ENCODE measurements around the gene ACTN1.

ACTN1 gene

GRCh38 chr14:68958553-68958952 is 20.5 kb downstream of the ACTN1 start:
- H3K4me3 ChIP-seq (ENCODE audit: low read length): no peak overlapping the region
- TF ChIP-seq CTCF (conservative IDR thresholded peaks at IDR 0.05; ENCODE audit: low read length): no peak
- DNase-seq (ENCODE audit: low read depth): peak; percentile 65

GRCh38 chr14:68957775-68958174 is 21.3 kb downstream of the ACTN1 start:
- DNase-seq (ENCODE audit: low read depth): no peak
- TF ChIP-seq CTCF (conservative IDR thresholded peaks at IDR 0.05; ENCODE audit: low read length): no peak

GRCh38 chr14:68956724-68957123 is 22.4 kb downstream of the ACTN1 start:
- peak overlapping the region; percentile 34 for H3K4me3 ChIP-seq (ENCODE audit: low read length)
- peak; percentile 94 for DNase-seq (ENCODE audit: low read depth)
- TF ChIP-seq CTCF (conservative IDR thresholded peaks at IDR 0.05; ENCODE audit: low read length): no peak

More at GRCh38 chr14:68957775-68958174, 21.3 kb downstream of the ACTN1 start:
- no peak overlapping the region for H3K4me3 ChIP-seq (ENCODE audit: low read length)

GRCh38 chr14:68955851-68956179 is 23.3 kb downstream of the ACTN1 start:
- peak; percentile 68 for DNase-seq (ENCODE audit: low read depth)
- H3K4me3 ChIP-seq (ENCODE audit: low read length): no peak overlapping the region
- no peak for TF ChIP-seq CTCF (conservative IDR thresholded peaks at IDR 0.05; ENCODE audit: low read length)

GRCh38 chr14:68955164-68955850 is 23.8 kb downstream of the ACTN1 start:
- H3K4me3 ChIP-seq (ENCODE audit: low read length): no peak overlapping the region; the same call in 1 of the 2 replicates
- no peak for TF ChIP-seq CTCF (conservative IDR thresholded peaks at IDR 0.05; ENCODE audit: low read length)
- no peak for DNase-seq (ENCODE audit: low read depth)

GRCh38 chr14:68953196-68953555 is 25.9 kb downstream of the ACTN1 start:
- no peak for DNase-seq (ENCODE audit: low read depth)
- no peak for TF ChIP-seq CTCF (conservative IDR thresholded peaks at IDR 0.05; ENCODE audit: low read length)

GRCh38 chr14:68952531-68953195 is 26.4 kb downstream of the ACTN1 start:
- DNase-seq (ENCODE audit: low read depth): peak; percentile 83
- peak overlapping the region; percentile 43 for H3K4me3 ChIP-seq (ENCODE audit: low read length)
- no peak for TF ChIP-seq CTCF (conservative IDR thresholded peaks at IDR 0.05; ENCODE audit: low read length)

More at GRCh38 chr14:68953196-68953555, 25.9 kb downstream of the ACTN1 start:
- peak overlapping the region; percentile 16 for H3K4me3 ChIP-seq (ENCODE audit: low read length)
